Ovary (tissue), 3 donors: ENCODE measurements around the gene MICAL2.

Experiments
- EP300 ChIP-seq: sonication (generic); formaldehyde crosslinking; IDR thresholded peaks from one replicate; pipeline ENCODE4 v1.6.1; 2017; ENCODE audit warnings: antibody characterized with exemption
- POLR2A ChIP-seq: fragments of 450-650 bp; IDR thresholded peaks from one replicate; pipeline ENCODE4 v1.6.1; 2017; ENCODE audit warnings: antibody characterized with exemption, mild to moderate bottlenecking, moderate library complexity
- TF ChIP-seq, protein P1 (sequence below), 3 donors: fragments of 450-650 bp in 2 of 3; fragments of 200-600 bp in 1 of 3; IDR thresholded peaks; one replicate each; pipeline versions ENCODE4 v1.5.1 to v1.8.0; 2016 to 2022; ENCODE audit warnings: antibody characterized with exemption in 3 of 3, mild to moderate bottlenecking in 1 of 3
- donor health status: DM: no; HTN: no; CAD: no.

GRCh38 chr11:12073436-12073835 is 37.0 kb upstream of the MICAL2 start:
- TF ChIP-seq, protein P1, sequence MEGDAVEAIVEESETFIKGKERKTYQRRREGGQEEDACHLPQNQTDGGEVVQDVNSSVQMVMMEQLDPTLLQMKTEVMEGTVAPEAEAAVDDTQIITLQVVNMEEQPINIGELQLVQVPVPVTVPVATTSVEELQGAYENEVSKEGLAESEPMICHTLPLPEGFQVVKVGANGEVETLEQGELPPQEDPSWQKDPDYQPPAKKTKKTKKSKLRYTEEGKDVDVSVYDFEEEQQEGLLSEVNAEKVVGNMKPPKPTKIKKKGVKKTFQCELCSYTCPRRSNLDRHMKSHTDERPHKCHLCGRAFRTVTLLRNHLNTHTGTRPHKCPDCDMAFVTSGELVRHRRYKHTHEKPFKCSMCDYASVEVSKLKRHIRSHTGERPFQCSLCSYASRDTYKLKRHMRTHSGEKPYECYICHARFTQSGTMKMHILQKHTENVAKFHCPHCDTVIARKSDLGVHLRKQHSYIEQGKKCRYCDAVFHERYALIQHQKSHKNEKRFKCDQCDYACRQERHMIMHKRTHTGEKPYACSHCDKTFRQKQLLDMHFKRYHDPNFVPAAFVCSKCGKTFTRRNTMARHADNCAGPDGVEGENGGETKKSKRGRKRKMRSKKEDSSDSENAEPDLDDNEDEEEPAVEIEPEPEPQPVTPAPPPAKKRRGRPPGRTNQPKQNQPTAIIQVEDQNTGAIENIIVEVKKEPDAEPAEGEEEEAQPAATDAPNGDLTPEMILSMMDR (IDR thresholded peaks at IDR 0.05): no peak
- TF ChIP-seq POLR2A: no peak
- no peak for TF ChIP-seq EP300
